Stomach smooth muscle (tissue), 2 donors: ENCODE data around the gene ATP5PO.

Experiments
- H3K27ac ChIP-seq: one replicate; pipeline ENCODE4 v1.7.0; 2013; ENCODE audit warnings: mild to moderate bottlenecking, low read length, inconsistent platforms
- H3K27me3 ChIP-seq, 2 donors: one replicate each; pipeline ENCODE4 v1.7.0; 2013; ENCODE audit warnings: low read length in 2 of 2; ENCODE audit not compliant: insufficient read depth in 2 of 2, control insufficient read depth in 1 of 2
- H3K36me3 ChIP-seq, 2 donors: one replicate each; pipeline ENCODE4 v1.7.0; 2013; ENCODE audit warnings: low read length in 2 of 2; ENCODE audit not compliant: control insufficient read depth in 2 of 2, insufficient read depth in 2 of 2
- H3K4me1 ChIP-seq: one replicate; pipeline ENCODE4 v1.7.0; 2013; ENCODE audit warnings: low read length; ENCODE audit not compliant: control insufficient read depth, insufficient read depth
- H3K4me3 ChIP-seq, 2 donors: one replicate each; pipeline ENCODE4 v1.7.0; 2013; ENCODE audit warnings: low read length in 2 of 2
- H3K9ac ChIP-seq, 2 donors: one replicate each; pipeline ENCODE4 v1.7.0; 2013; ENCODE audit warnings: low read length in 2 of 2, mild to moderate bottlenecking in 1 of 2
- H3K9me3 ChIP-seq, 2 donors: one replicate each; pipeline ENCODE4 v1.7.0; 2013; ENCODE audit warnings: low read length in 2 of 2; ENCODE audit not compliant: control insufficient read depth in 2 of 2
- donor health status: healthy.
- donor health status: Pancreatic carcinoma.

ATP5PO gene

DNA sequence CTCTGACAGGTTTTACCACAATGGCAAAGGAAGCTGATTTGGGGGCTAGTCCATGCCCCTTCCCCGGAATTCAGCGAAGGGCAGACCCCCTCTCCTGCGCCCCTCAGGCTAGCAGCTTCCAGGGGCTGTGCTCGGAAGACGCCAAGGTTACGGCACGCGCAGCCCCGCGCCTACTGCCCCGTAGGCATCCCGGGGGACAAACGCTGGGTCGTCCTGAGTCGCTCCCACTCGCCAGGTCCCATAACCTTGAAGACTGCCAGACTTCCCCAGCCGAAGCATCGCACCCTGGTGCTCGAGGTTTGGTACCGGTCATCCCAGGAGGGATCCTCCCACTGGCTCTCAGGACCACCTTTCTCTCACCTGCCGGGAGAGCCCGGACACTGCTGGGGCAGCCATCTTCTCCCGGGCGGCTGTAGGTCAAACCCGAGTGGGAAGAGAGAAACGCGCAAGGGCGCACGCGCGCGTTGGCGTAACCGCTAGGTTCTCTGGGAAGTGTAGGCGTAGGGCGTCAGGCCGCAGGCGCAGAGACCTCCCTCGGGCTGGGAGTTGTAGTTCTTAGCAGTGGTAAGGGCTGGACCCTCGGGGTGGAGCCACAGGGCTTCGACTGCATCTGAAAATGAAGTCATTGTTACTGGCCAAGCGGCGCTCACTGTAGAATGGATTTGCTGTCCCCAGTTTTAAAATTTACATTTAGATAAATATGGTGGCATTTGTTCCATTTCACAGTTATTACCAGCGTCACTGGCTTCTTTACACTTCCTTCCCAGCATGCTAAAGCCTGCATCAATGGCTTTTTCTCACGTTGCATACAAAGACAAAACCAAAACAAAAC lies at the start of gene ATP5PO:
TSS of gene ATP5PO (minus strand) at position 437 of the 832 bp plus-strand sequence. CDS start at position 396, 41 bp downstream.
- H3K4me1 ChIP-seq, result peaks cover 7% of the 10 kb centered on the region
- peak within 1 kb of the TSS; percentile 88 for H3K27ac ChIP-seq
- peak within 1 kb of the TSS; percentile 94 to 97 for H3K4me3 ChIP-seq
- H3K9ac ChIP-seq, result peak within 1 kb of the TSS; percentile 98 to 99
- no peaks in the 10 kb centered on the region for H3K27me3 ChIP-seq
- no peaks in the 10 kb centered on the region for H3K9me3 ChIP-seq
- peaks cover 2 to 15% of the 10 kb centered on the region in 2 donors for H3K36me3 ChIP-seq

GRCh38 chr21:33964706-33965325 lies 49.2 kb upstream of the ATP5PO start:
- Histone ChIP-seq H3K27me3 (no peaks in the 10 kb centered on the region), H3K36me3 (no peaks in the 10 kb centered on the region), H3K4me3 (no peak overlapping the region), H3K4me1 (no peaks in the 10 kb centered on the region), H3K27ac (no peak overlapping the region), H3K9me3 (peaks cover 3% of the 10 kb centered on the region in 2 donors), H3K9ac (no peak overlapping the region)

- Histone ChIP-seq H3K27ac (no peak overlapping the region), H3K4me3 (no peak overlapping the region), H3K9ac (no peak overlapping the region), H3K9me3 (peaks cover 3% of the 10 kb centered on the region in 2 donors), H3K4me1 (no peaks in the 10 kb centered on the region), H3K27me3 (no peaks in the 10 kb centered on the region), H3K36me3 (no peaks in the 10 kb centered on the region)
Observed at GRCh38 chr21:33963848-33964555, 48.4 kb upstream of the ATP5PO start.

DNA sequence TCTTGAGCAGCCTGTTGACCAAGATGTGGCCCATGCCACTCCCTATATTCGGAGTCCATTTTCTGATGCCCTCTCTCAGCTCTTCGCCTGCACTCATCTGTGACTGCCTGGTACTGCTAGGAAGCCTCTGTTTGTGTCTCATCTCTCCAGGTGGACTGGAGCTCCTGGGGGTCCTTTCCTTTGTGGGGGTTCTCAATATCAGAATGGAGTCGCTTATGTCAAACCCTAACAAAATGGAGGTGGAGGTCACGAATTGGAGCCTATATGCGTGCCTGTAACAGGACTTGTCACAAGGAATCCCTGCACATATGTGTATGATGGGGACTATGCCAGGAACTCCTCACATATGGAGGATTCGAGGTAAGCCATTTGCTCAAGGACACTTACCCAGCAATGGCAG lies 46.7 kb upstream of the ATP5PO start:
- H3K9ac ChIP-seq, result no peak overlapping the region
- H3K9me3 ChIP-seq, result peaks cover 3% of the 10 kb centered on the region in 2 donors
- H3K27me3 ChIP-seq, result no peaks in the 10 kb centered on the region
- no peaks in the 10 kb centered on the region for H3K4me1 ChIP-seq
- no peaks in the 10 kb centered on the region for H3K36me3 ChIP-seq
- no peak overlapping the region for H3K27ac ChIP-seq
- no peak overlapping the region for H3K4me3 ChIP-seq

DNA sequence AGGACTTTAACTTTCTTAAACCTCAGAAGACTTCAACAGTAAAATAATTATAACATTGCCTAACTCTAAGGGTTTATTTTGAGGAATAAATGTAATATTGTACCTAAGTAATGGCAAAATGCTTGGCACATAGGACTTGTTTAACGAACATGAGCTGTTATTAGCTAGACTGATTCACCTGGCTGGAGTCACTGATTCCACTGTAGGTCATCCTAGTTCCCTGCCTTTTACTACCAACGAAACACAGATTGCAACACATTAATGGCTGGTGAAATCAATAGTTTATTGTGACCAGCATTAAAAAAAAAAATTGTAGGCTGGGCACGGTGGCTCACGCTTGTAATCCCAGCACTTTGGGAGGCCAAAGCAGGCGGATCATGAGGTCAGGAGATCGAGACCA lies 45.5 kb upstream of the ATP5PO start:
- H3K27ac ChIP-seq, result no peak overlapping the region
- peaks cover 3% of the 10 kb centered on the region in 2 donors for H3K9me3 ChIP-seq
- no peaks in the 10 kb centered on the region for H3K27me3 ChIP-seq
- no peak overlapping the region for H3K4me3 ChIP-seq
- H3K4me1 ChIP-seq, result no peaks in the 10 kb centered on the region
- H3K36me3 ChIP-seq, result no peaks in the 10 kb centered on the region
- no peak overlapping the region for H3K9ac ChIP-seq

- Histone ChIP-seq H3K27ac (no peak overlapping the region), H3K36me3 (no peaks in the 10 kb centered on the region), H3K4me1 (no peaks in the 10 kb centered on the region), H3K4me3 (no peak overlapping the region), H3K9ac (no peak overlapping the region), H3K27me3 (no peaks in the 10 kb centered on the region), H3K9me3 (peaks cover 3% of the 10 kb centered on the region in 2 donors)
Observed at GRCh38 chr21:33959680-33960079, 44.1 kb upstream of the ATP5PO start.

GRCh38 chr21:33954395-33954794 lies 38.8 kb upstream of the ATP5PO start:
- Histone ChIP-seq H3K36me3 (no peaks in the 10 kb centered on the region), H3K27me3 (no peaks in the 10 kb centered on the region), H3K4me3 (no peak overlapping the region), H3K4me1 (no peaks in the 10 kb centered on the region), H3K27ac (no peak overlapping the region), H3K9ac (no peak overlapping the region), H3K9me3 (no peaks in the 10 kb centered on the region)

DNA sequence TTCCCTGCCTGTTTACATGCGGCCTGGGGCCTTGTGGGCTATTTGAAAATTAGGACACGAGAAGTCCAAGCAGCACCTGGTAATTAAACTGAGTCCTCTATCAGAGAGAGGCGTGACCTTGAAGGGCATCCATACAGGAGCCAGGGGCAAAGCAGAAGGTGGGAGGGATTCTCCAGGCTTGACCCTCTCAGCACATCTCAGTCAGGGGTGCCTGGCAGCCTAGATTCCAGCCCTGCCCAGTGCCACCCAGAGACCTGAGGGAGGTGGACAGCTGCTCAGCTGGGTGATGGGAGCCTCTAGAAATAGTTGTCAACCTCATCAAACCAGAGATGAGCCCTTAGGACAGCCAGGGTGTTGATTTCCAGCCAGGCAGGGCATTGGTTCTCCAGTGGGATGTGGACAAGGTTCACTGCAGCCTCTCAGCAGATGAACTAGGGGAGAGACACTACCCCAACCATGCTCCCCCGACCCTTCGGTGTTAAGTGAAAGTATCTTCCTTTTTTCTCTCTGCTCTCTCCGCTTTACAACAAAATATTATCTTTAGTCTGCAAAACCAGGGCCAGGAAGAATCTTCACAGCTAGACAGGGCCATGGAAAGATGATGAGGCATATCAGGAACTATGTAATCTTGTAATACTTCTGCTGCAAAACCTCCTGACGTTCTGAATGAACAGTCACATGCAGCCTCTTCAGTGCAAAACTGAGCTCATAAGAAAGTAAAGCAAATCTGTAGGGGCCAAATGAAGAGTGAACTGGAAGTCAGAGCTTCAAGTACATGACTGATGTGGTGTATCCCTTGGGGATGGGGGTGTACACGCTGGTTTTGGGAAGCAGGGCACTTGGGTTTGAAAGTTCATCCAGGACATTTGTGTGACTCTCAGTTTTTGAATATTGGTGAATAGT lies 35.9 kb upstream of the ATP5PO start:
- Histone ChIP-seq H3K9ac (no peak overlapping the region), H3K27me3 (no peaks in the 10 kb centered on the region), H3K36me3 (no peaks in the 10 kb centered on the region), H3K9me3 (no peaks in the 10 kb centered on the region), H3K4me3 (no peak overlapping the region), H3K4me1 (peaks cover 25% of the 10 kb centered on the region), H3K27ac (peak overlapping the region; percentile 18)

- H3K4me1 ChIP-seq, result peaks cover 25% of the 10 kb centered on the region
Observed at GRCh38 chr21:33950431-33951079, 35.0 kb upstream of the ATP5PO start.

More at GRCh38 chr21:33950431-33951079, 35.0 kb upstream of the ATP5PO start:
- Histone ChIP-seq H3K4me3 (no peak overlapping the region), H3K9me3 (no peaks in the 10 kb centered on the region), H3K27me3 (no peaks in the 10 kb centered on the region), H3K27ac (no peak overlapping the region), H3K9ac (no peak overlapping the region), H3K36me3 (no peaks in the 10 kb centered on the region)
